Measurements from ENCODE around the gene NFIC. TPM values are rescaled to one million over a fixed set of nuclear protein-coding genes. Genes with fewer than 3 reads are reported as not detected.

The NFIC gene
- total RNA-seq, 1 experiment from 2014 or later, result 8.0 TPM

GRCh38 chr19:3514930-3515329, 148.5 kb downstream of the NFIC start:
- Mint-ChIP-seq H3K9me3 (no peaks in the 10 kb centered on the region), H3K4me3 (no peak overlapping the region), H3K27me3 (ENCODE audit: low read depth) (no peaks in the 10 kb centered on the region; the same call in 1 of the 2 replicates), H3K36me3 (ENCODE audit: insufficient read depth in 1 of 3, low read depth in 3 of 3) (peaks cover 2 to 18% (median 6%) of the 10 kb centered on the region in 3 experiments; a peak in 6 of 7 replicates), H3K27ac (peak overlapping the region in 2 of 3 experiments; percentile 34 to 69; a peak in 1 of 7 replicates), H3K4me1 (peaks cover 26 to 40% of the 10 kb centered on the region in 2 experiments)
- Histone ChIP-seq H3K79me1 (ENCODE audit: insufficient read depth, low read depth, low read length, poor library complexity, severe bottlenecking) (no peaks in the 10 kb centered on the region), H2BK120ac (ENCODE audit: low read depth, low read length, poor library complexity, severe bottlenecking) (no peak overlapping the region), H3K14ac (ENCODE audit: insufficient read depth, low read length) (no peak overlapping the region; the same call in 1 of the 2 replicates), H3K9me3 (ENCODE audit: control insufficient read depth, low read depth, low read length) (no peaks in the 10 kb centered on the region), H3K23ac (ENCODE audit: insufficient read length, low read depth, low read length) (no peak overlapping the region), H3K79me2 (ENCODE audit: insufficient read depth, low read length) (peaks cover 1% of the 10 kb centered on the region; the same call in 1 of the 2 replicates), H3K56ac (ENCODE audit: insufficient read length, low read depth, low read length) (no peak overlapping the region), H2BK12ac (ENCODE audit: insufficient read length, low read depth, low read length) (no peak overlapping the region), H3K27ac (ENCODE audit: insufficient read length, low read depth, low read length) (no peak overlapping the region), H3K27me3 (ENCODE audit: insufficient read depth, low read length) (no peaks in the 10 kb centered on the region), H2BK20ac (ENCODE audit: low read depth, low read length, poor library complexity, severe bottlenecking) (no peak overlapping the region), H4K5ac (ENCODE audit: insufficient read length, low read depth, low read length) (no peak overlapping the region), H2AK5ac (ENCODE audit: insufficient read length, low read length) (no peak overlapping the region), H3K4me2 (ENCODE audit: insufficient read depth, insufficient read length, low read length) (no peak overlapping the region), H2AFZ (ENCODE audit: low read length) (no peak overlapping the region), H4K91ac (ENCODE audit: insufficient read length, low read depth, low read length) (no peak overlapping the region), H3K4ac (ENCODE audit: low read depth, low read length) (no peak overlapping the region), H2BK5ac (ENCODE audit: insufficient read length, low read length) (no peak overlapping the region), H4K8ac (replicated peaks; ENCODE audit: insufficient read length, low read depth, low read length) (no peak overlapping the region), H3T11ph (ENCODE audit: low read length) (no peak overlapping the region), H2BK15ac (ENCODE audit: low read depth, low read length) (no peak overlapping the region), H3K9ac (ENCODE audit: extremely low read depth, insufficient read length, low read length) (no peak overlapping the region), H3K4me1 (ENCODE audit: insufficient read depth, low read length) (peaks cover 3% of the 10 kb centered on the region; the same call in 1 of the 2 replicates), H4K20me1 (ENCODE audit: control insufficient read depth, insufficient read depth, insufficient read length) (no peaks in the 10 kb centered on the region), H3K23me2 (ENCODE audit: insufficient read length, low read depth, low read length, poor library complexity, severe bottlenecking) (no peaks in the 10 kb centered on the region), H3K18ac (ENCODE audit: insufficient read length, low read depth, low read length) (no peak overlapping the region)
- DNase-seq, result no peak
- TF ChIP-seq, protein P1, sequence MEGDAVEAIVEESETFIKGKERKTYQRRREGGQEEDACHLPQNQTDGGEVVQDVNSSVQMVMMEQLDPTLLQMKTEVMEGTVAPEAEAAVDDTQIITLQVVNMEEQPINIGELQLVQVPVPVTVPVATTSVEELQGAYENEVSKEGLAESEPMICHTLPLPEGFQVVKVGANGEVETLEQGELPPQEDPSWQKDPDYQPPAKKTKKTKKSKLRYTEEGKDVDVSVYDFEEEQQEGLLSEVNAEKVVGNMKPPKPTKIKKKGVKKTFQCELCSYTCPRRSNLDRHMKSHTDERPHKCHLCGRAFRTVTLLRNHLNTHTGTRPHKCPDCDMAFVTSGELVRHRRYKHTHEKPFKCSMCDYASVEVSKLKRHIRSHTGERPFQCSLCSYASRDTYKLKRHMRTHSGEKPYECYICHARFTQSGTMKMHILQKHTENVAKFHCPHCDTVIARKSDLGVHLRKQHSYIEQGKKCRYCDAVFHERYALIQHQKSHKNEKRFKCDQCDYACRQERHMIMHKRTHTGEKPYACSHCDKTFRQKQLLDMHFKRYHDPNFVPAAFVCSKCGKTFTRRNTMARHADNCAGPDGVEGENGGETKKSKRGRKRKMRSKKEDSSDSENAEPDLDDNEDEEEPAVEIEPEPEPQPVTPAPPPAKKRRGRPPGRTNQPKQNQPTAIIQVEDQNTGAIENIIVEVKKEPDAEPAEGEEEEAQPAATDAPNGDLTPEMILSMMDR (conservative IDR thresholded peaks at IDR 0.05), result no peak
- no CpG with 5 or more reads among the region's 12 CpGs for WGBS (ENCODE audit: extremely low coverage, insufficient read length, low lambda C conversion rate)
